HG03432 (cell line): ENCODE results near the gene ADRM1.

ENCODE experiments used
- ATAC-seq: cut with Tn5 transposase; IDR thresholded peaks from one replicate; pipeline ENCODE4 v1.9.1; 2021; ENCODE audit warnings: mild to moderate bottlenecking, moderate library complexity; ENCODE audit not compliant: unreplicated experiment

The ADRM1 gene

DNA sequence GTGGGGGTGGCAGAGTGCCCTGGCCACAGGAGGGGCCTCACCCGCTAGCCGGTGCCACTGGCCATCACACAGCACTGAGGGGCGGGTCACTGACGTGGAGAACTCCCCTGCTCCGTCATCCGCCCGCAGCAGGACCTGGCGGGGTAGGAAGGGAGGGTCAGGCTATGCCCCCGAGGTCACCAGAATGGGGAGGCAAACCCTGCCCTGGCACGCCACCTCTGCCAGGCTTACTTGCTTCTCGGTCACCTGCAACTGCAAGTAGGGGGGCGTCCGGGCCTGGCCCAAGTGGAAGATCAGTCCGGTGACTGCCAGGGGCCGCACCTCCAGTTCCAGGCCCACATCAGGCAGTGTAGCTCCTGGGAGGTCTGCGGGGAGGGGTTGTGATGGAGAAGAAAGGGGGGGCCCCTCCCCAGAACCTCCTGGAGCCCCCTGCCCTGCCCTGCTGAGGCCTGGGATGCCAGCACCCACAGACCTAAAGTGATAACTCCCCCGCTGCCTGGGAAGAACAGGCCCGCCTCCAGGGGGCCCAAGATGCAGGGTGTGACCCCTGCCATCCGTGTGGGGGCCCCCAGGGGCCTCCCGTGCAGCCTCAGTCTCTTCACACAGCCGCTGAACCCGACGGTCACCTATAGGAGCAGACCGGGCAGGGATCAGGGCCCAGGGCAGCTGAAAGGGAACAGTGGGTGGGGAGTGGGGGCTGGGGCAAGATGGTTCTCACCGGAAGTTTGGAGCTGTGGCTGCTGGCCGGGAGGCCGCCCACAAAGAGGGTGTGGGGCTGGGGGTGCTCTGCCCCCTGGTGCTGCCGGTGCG lies 7.4 kb downstream of the ADRM1 start:
- no peak for ATAC-seq

DNA sequence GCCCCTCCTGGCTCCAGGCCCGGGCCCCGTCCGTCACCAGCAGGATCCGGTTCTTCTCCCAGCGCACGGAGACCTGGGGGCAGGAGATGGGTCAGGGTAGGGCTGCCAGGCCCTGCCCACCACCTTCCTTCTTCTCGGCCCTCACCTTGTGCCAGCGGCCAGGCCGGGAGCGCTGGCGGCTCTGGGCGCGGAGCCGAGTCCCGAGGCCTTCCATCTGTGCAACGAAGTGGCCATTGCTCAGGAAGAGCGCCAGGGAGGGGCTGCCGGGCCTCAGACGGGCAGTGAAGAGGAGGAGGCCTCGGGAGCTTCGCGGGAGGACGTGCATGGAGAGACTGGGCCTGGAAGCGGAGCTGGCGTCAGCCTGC lies 7.9 kb downstream of the ADRM1 start:
- no peak for ATAC-seq

- no peak for ATAC-seq
Measured at GRCh38 chr20:62311150-62311549, 8.4 kb downstream of the ADRM1 start.

GRCh38 chr20:62311832-62312661 lies 9.2 kb downstream of the ADRM1 start:
- ATAC-seq = no peak

- ATAC-seq = no peak
Measured at GRCh38 chr20:62312662-62312977, 9.8 kb downstream of the ADRM1 start.

- ATAC-seq = no peak
Measured at GRCh38 chr20:62313021-62313420, 10.2 kb downstream of the ADRM1 start.

DNA sequence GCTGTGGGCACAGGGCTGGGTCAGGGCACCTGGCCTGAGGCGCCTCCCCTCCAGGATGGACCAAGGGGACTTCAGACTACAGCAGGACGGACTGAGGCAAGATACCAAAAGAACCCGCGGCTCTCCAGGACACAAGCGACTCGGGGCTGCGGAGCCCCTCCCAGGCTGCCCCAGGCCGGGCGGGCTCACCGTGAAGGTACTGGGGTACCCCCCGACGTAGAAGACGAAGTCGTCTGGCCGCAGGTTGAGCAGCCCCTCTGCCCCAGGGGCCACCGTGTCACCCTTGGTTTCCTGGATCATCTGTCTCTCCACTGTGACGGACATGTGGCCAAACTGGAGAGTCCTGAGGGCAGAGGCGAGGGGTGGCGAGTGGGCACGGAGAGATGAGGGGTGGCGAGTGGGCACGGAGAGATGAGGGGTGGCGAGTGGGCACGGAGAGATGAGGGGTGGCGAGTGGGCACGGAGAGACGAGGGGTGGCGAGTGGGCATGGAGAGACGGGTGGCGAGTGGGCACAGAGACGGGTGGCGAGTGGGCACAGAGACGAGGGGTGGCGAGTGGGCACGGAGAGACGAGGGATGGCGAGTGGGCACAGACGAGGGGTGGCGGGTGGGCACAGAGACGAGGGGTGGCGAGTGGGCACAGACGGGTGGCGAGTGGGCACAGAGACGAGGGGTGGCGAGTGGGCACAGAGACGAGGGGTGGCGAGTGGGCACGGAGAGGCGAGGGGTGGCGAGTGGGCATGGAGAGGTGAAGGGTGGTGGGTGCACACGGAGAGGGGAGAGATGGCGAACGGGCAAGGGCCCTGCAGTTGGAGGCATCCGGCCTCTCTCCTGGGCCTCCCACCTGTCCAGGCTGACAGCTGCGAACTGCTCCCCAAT lies 10.9 kb downstream of the ADRM1 start:
- ATAC-seq = no peak

DNA sequence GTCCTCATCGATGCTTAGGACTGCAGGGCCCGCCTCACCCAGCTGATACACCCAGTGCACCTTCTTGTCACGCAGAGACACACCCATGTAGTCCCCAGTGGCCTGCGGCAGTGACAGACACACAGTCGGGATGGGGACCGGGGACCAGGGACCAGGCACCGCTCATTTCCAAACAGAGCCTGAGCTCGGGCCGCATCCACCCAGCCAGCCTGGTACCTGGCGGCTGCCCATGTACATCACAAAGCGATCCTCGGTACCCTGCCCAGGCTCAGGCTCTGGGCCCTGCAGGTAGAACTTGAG lies 11.5 kb downstream of the ADRM1 start:
- ATAC-seq = no peak

DNA sequence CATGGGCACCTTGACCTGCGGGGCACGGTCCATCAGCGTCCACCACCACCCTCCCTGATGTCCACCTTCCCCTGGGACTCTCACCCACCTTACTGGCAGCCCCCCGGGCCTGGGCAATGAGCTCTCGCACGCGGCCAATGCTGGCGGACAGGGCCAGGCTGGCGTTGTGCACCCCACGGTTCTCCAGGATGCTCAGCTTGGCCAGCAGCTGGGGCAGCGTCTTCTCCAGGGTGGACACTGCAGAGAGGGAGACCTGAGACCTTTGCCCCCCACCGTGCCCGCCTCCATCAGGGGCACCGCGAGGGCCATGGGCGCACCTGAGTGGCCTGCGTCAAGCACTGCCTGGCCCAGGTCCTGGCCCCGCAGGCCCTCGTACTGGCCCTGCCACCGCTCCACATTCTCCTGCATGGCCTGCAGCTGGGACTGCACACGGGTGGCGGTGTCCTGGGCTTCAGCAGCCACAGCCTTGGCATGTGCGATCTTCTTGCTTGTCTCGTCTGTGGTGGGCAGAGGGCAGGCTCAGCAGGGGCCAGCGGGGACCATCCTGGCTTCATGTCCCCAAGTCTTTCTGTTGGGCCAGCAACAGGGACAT lies 12.0 kb downstream of the ADRM1 start:
- ATAC-seq = no peak

- no peak for ATAC-seq
Measured at GRCh38 chr20:62315773-62316172, 13.0 kb downstream of the ADRM1 start.

GRCh38 chr20:62316331-62317166 lies 13.8 kb downstream of the ADRM1 start:
- ATAC-seq = no peak

GRCh38 chr20:62317167-62317655 lies 14.4 kb downstream of the ADRM1 start:
- no peak for ATAC-seq

DNA sequence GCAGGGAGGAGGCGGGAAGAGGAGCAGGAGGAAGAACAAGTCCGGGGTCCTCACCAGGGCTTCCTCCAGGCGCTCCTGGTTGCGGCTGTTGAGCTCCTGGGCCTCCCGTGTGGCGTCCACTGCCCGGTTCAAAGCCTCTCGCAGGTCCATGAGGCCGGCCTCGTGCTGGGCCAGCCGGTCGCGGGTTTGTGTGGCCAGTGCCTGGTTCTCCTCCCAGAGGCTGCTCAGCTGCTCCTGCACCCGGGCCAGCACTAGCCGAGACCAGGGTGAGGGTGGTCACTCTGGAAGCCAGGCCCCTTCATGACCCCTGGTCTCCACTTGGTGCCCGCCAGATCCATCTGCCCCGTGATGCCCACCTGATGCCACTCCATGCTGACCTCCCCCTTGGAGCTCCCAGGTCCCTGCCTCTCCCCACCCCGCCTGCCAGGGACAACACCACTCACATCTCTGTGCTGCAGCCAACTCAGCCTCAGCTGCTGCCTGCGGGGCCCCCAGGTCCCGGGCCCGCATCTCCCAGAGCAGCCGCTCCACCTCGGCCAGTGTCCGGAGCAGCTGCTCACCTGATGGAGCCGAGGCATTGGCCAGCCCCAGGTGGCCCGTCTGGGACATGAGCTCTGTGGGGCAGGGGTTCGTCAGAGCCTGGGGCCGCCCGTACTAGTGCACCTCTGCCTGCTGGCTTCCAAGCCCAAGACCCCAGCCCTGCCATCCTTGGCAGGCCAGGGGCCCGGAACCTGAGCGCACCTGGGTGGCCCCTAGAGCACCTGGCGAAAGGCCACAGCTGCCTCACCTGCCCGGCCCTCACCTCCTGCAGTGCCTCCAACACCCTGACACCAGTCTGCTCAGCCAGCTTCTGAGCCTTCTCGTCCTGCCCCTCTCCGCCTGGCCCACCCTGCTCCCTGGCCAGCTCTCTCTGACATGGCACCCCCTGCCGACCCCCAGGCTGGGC lies 15.9 kb downstream of the ADRM1 start:
- no peak for ATAC-seq

DNA sequence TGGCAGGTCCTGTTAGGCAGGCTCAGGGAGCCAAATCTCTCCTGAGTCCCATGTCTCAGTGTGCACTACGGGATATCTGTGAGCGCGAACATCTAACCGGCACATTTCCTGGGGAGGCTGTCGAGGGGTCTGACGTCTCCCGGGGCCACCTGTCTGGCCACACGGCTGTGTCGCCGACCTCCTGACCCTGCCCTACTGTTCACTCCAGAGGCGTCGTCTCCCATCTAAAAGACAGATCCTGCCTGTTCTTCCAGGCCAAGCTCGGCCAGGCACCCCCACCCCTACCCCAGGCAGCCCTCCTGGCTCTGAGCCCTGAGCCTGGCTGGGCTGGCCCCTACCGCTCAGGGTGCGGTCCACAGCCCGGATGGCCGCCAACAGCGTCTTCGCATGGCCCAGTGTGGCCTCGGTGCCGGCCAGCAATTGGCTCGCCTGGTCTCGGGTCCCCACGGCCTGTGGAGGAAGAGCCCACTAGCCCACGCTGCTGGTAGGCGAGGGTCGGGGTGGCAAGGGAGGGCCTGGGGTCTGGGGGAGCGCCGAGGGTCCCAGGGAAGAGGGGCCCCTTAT lies 16.6 kb downstream of the ADRM1 start:
- no peak for ATAC-seq

GRCh38 chr20:62320581-62321354 lies 18.0 kb downstream of the ADRM1 start:
- ATAC-seq = no peak

- no peak for ATAC-seq
Measured at GRCh38 chr20:62321521-62321948, 18.7 kb downstream of the ADRM1 start.

GRCh38 chr20:62321975-62322374 lies 19.2 kb downstream of the ADRM1 start:
- no peak for ATAC-seq

DNA sequence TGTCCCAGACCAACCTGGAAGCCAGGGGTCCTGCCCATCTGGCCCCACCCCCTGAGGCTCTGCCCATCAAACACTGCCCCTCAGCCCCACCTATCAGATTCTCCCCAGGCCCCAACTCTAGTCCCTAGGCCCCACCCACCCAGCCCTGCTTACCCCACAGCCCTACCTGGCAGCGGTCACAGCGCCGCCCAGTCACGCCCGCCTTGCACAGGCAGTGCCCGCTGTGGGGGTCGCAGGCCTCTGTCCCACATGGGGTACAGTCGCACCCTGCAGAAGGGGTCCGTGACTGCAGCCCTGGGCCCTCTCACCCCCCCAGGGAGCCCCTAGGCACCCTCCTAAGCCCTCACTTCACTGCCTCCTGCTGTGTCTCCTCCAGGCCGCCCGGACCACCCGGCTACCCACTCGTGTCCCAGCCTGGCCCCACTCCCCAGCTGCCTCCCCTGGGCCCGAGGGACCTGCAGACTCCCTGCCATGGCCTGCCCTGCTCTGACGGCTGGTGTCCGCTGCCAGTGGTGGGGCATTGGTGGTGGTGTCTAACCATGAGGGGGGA lies 19.8 kb downstream of the ADRM1 start:
- no peak for ATAC-seq
